GM12801 (cell line): Measurements from ENCODE around the gene KPNA6.

ENCODE experiments used
- TF ChIP-seq, protein P1 (sequence below): IDR thresholded peaks from one replicate; pipeline ENCODE4 v1.5.1; 2011; ENCODE audit warnings: control low read depth; ENCODE audit not compliant: insufficient read length; ENCODE audit errors: extremely low read depth

KPNA6 gene

DNA sequence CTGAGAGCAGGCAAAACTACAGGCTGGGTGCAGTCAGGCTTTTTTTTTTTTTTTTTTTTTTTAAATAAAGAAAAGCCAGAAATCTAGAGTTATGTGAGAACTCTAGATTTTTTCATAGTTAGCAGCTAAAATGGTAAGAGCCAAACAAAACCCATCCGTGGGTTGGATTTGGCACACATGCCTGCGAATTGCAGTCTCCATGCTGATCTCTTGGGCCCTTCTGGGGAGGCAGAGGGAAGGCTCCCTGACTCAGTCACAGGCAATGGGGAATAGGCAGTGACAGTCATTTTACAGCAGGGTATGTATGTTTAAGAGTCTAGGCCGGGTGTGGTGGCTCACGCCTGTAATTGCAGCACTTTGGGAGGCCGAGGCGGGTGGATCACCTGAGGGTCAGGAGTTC, 74.2 kb downstream of the KPNA6 start:
- TF ChIP-seq, protein P1, sequence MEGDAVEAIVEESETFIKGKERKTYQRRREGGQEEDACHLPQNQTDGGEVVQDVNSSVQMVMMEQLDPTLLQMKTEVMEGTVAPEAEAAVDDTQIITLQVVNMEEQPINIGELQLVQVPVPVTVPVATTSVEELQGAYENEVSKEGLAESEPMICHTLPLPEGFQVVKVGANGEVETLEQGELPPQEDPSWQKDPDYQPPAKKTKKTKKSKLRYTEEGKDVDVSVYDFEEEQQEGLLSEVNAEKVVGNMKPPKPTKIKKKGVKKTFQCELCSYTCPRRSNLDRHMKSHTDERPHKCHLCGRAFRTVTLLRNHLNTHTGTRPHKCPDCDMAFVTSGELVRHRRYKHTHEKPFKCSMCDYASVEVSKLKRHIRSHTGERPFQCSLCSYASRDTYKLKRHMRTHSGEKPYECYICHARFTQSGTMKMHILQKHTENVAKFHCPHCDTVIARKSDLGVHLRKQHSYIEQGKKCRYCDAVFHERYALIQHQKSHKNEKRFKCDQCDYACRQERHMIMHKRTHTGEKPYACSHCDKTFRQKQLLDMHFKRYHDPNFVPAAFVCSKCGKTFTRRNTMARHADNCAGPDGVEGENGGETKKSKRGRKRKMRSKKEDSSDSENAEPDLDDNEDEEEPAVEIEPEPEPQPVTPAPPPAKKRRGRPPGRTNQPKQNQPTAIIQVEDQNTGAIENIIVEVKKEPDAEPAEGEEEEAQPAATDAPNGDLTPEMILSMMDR: no peak

DNA sequence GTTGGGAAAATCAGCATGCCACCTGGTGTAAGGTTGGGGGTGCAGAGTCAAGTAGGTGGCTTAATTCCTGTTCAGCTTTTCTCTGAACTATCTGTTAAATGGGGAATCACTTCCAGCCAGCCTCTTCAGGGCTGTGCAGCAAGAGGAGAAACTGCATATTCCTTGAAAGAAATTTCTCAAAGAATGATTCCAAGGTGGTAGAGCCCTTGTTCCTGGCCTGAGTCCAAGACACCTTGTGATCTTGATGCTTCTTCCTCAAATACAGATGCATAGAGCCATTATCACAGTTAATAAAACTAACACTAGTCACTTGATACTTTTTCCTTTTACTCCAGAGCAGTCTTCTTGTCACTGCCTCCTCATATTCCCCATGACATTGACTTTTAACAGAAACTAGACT, 76.8 kb downstream of the KPNA6 start:
- TF ChIP-seq, protein P1: no peak

DNA sequence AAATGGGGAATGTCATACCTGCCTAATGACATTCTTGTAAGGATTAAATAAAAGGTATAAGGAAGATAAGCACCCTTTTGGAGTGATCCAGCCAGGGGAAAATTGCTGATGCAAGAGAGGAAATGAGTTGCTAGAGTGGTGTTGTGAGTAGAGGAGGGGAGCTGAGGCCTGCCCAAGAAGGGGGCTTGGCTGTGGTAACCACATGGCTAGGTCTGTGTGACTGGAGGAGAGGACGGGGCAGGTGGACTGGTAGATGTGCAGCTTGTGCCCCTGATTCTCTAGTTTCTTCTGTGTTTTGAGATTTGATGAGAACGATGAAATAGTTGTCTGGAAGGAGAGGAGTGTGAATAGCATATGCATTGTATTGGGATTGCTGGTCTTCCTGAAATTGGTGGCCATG, 78.2 kb downstream of the KPNA6 start:
- TF ChIP-seq, protein P1: no peak

DNA sequence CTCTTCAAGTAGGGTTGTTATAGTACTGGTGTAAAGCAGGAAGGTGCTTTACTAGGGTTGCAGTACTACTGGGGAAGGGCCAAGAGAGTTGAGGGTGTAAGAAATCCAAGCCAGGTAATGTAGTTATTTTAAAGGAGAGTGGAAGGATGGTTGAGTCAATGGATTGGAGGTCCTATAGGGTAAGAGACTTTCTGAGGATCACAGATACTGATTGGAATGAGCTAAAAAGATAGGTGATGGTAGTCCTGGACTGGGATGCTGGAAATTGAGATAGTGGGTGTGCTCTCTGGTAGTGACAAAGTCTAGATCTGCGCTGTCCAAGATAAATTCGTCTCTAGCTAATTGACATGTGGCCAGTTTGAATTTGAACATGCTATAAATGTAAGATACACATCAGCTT, 78.6 kb downstream of the KPNA6 start:
- TF ChIP-seq, protein P1: no peak

DNA sequence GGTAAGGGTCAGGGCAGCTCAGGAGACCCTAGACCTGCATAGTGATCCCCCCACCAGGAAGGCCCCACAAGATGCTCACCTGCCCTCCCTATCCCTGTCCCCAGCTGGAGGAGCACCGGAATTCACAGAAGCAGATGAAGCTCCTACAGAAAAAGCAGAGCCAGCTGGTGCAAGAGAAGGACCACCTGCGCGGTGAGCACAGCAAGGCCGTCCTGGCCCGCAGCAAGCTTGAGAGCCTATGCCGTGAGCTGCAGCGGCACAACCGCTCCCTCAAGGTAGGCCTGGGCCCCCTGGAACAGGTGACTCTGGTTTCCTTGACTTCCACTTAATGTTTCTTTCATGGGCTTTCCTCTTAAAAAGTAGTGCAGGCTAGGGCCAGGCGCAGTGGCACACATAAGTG, 80.0 kb downstream of the KPNA6 start:
- TF ChIP-seq, protein P1: no peak

DNA sequence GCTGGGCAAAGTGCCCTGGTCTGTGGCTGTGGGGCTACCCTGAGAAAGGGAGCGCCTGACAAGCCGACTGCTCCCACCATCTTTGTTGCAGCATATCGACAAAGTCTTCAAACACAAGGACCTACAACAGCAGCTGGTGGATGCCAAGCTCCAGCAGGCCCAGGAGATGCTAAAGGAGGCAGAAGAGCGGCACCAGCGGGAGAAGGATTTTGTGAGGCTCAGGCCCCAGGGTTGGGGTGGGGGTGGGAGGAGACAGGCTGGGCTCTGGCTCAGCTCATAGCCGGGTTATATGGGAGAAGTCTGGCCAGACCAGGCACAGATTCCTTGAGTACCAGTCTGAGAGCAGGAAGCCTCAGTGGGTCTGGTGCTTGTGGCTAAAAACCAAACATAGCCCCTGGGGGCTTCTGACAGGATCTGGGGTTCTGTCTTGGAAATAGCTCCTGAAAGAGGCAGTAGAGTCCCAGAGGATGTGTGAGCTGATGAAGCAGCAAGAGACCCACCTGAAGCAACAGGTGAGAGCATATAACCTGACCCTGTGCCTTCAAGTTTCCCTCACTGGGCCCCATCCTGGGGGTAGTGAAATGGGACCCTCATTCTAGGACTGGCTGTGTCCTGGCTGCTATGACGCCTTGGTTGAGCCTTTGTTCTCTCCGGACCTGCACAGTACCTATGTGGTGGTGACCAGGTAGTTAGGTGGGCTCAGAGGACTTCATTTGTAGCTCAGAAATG, 84.5 kb downstream of the KPNA6 start:
- TF ChIP-seq, protein P1: no peak

DNA sequence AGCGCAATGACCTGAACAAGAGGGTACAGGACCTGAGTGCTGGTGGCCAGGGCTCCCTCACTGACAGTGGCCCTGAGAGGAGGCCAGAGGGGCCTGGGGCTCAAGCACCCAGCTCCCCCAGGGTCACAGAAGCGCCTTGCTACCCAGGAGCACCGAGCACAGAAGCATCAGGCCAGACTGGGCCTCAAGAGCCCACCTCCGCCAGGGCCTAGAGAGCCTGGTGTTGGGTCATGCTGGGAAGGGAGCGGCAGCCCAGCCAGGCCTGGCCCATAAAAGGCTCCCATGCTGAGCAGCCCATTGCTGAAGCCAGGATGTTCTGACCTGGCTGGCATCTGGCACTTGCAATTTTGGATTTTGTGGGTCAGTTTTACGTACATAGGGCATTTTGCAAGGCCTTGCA, 87.1 kb downstream of the KPNA6 start:
- TF ChIP-seq, protein P1: no peak
